Measurements from ENCODE around the gene ZDHHC19. TPM values are rescaled to one million over a fixed set of nuclear protein-coding genes. Genes with fewer than 3 reads are reported as not detected.

ZDHHC19 gene
- total RNA-seq, 4 donors from 2014 or later = not detected

GRCh38 chr3:196219194-196219969 is 8.2 kb upstream of the ZDHHC19 start:
- WGBS, 2 donors = 44 to 66% methylated on average over 17 of the region's 19 CpGs
- Histone ChIP-seq H3K36me3 (no peaks in the 10 kb centered on the region), H3K27ac (no peak overlapping the region), H3K4me1 (peaks cover 0 to 7% of the 10 kb centered on the region in 2 donors), H3K4me3 (replicated peaks in 1 of 3) (no peak overlapping the region), H3K27me3 (no peaks in the 10 kb centered on the region), H3K9me3 (no peaks in the 10 kb centered on the region)
- intact Hi-C loops (cut with DNase I) = no loop called here
- DNase-seq = no peak
- TF ChIP-seq CTCF (IDR thresholded peaks at IDR 0.05) (no peak), POLR2A (IDR thresholded peaks at IDR 0.05) (no peak)

GRCh38 chr3:196218155-196218712 is 7.0 kb upstream of the ZDHHC19 start:
- Histone ChIP-seq H3K27me3 (no peaks in the 10 kb centered on the region), H3K9me3 (no peaks in the 10 kb centered on the region), H3K4me3 (replicated peaks in 1 of 3) (no peak overlapping the region), H3K36me3 (no peaks in the 10 kb centered on the region), H3K27ac (no peak overlapping the region), H3K4me1 (peaks cover 0 to 7% of the 10 kb centered on the region in 2 donors)
- intact Hi-C loops (cut with DNase I) = no loop called here
- TF ChIP-seq POLR2A (IDR thresholded peaks at IDR 0.05) (no peak), CTCF (IDR thresholded peaks at IDR 0.05) (no peak)
- DNase-seq = no peak
- 94 to 98% methylated on average over 10 to 12 of the region's 13 CpGs for WGBS, 2 donors

- no peak overlapping the region for H3K27ac ChIP-seq
- no peak for DNase-seq
- intact Hi-C loops (cut with DNase I) = no loop called here
- WGBS, 2 donors = 92 to 94% methylated on average over 11 to 12 of the region's 12 CpGs
- TF ChIP-seq POLR2A (IDR thresholded peaks at IDR 0.05) = no peak
- no peak for TF ChIP-seq CTCF (IDR thresholded peaks at IDR 0.05)
- H3K27me3 ChIP-seq = no peaks in the 10 kb centered on the region
- no peaks in the 10 kb centered on the region for H3K36me3 ChIP-seq
- H3K4me1 ChIP-seq = peaks cover 0 to 7% of the 10 kb centered on the region in 2 donors
- H3K9me3 ChIP-seq = no peaks in the 10 kb centered on the region
- H3K4me3 ChIP-seq (replicated peaks in 1 of 3) = no peak overlapping the region
These were observed 6.3 kb upstream of the ZDHHC19 start for GRCh38 chr3:196217307-196218154.

GRCh38 chr3:196216681-196217211 is 5.5 kb upstream of the ZDHHC19 start:
- Histone ChIP-seq H3K27me3 (no peaks in the 10 kb centered on the region), H3K9me3 (no peaks in the 10 kb centered on the region), H3K36me3 (no peaks in the 10 kb centered on the region), H3K4me1 (peaks cover 0 to 7% of the 10 kb centered on the region in 2 donors), H3K27ac (no peak overlapping the region), H3K4me3 (replicated peaks in 1 of 3) (peak overlapping the region in 1 of 3 donors; percentile 17)
- DNase-seq = peak in 1 of 2 donors; percentile 19
- TF ChIP-seq POLR2A (IDR thresholded peaks at IDR 0.05) (no peak), CTCF (IDR thresholded peaks at IDR 0.05) (no peak)
- intact Hi-C loops (cut with DNase I) = no loop called here
- WGBS, 2 donors = 23 to 36% methylated on average over 11 to 12 of the region's 25 CpGs

All from thyroid gland (tissue), 4 donors.